Osteoblast (primary cell): ENCODE data around the gene HOXA3. TPM values are rescaled to one million over a fixed set of nuclear protein-coding genes. Genes with fewer than 3 reads are reported as not detected.

Source experiments
- DNase-seq: peaks from one replicate; pipeline ENCODE4 v3.0.0; 2011; ENCODE audit warnings: low spot score, mixed read lengths; ENCODE audit not compliant: insufficient read length; ENCODE audit errors: missing footprints
- H2AFZ ChIP-seq: 2 replicates; pipeline ENCODE4 v1.6.0; 2011; ENCODE audit warnings: mild to moderate bottlenecking, low read length
- H3K27ac ChIP-seq: 2 replicates; pipeline ENCODE4 v1.5.1; 2011; ENCODE audit warnings: mild to moderate bottlenecking, low read depth, low read length, moderate library complexity
- H3K27me3 ChIP-seq: 2 replicates; pipeline ENCODE4 v1.6.0; 2012; ENCODE audit warnings: mild to moderate bottlenecking, control low read depth, inconsistent platforms, low read length, moderate library complexity; ENCODE audit not compliant: insufficient read depth
- H3K36me3 ChIP-seq: 2 replicates; pipeline ENCODE4 v1.5.1; 2011; ENCODE audit warnings: mild to moderate bottlenecking, low read length, control low read depth, moderate library complexity; ENCODE audit not compliant: insufficient read depth
- H3K4me1 ChIP-seq: 2 replicates; pipeline ENCODE4 v1.5.1; 2011; ENCODE audit warnings: mild to moderate bottlenecking, low read length, control low read depth, moderate library complexity; ENCODE audit not compliant: insufficient read depth
- H3K4me2 ChIP-seq: 2 replicates; pipeline ENCODE4 v1.6.0; 2011; ENCODE audit warnings: mild to moderate bottlenecking, low read length; ENCODE audit not compliant: insufficient read depth
- H3K4me3 ChIP-seq: fragments of 200-600 bp; sonication (generic); 3 replicates; pipeline ENCODE4 v1.5.1; 2012; ENCODE audit warnings: mild to moderate bottlenecking, low read length, inconsistent platforms; ENCODE audit not compliant: insufficient read depth
- H3K79me2 ChIP-seq: 2 replicates; pipeline ENCODE4 v1.6.0; 2012; ENCODE audit warnings: mild to moderate bottlenecking, low read length, control low read depth, inconsistent platforms; ENCODE audit not compliant: insufficient read depth
- H3K9me3 ChIP-seq: 2 replicates; pipeline ENCODE4 v1.5.1; 2011; ENCODE audit warnings: low read depth, low read length, control low read depth
- H4K20me1 ChIP-seq: 2 replicates; pipeline ENCODE4 v1.6.0; 2012; ENCODE audit warnings: mild to moderate bottlenecking, low read length, control low read depth; ENCODE audit not compliant: insufficient read depth
- total RNA-seq: library from RNA; depleted of rRNA; stranded (reverse); fragments of >200 nt; gene quantifications from 2 replicates; pipeline ENCODE4 v1.2.3, GENCODE V29; 2012
- TF ChIP-seq, protein P1 (sequence below): IDR thresholded peaks from 2 replicates; pipeline ENCODE4 v1.5.1; 2011; ENCODE audit warnings: mild to moderate bottlenecking, low read depth, low read length, moderate library complexity; ENCODE audit errors: extremely low read depth

HOXA3 gene
- total RNA-seq, 1 donor, result 4.0 TPM

DNA sequence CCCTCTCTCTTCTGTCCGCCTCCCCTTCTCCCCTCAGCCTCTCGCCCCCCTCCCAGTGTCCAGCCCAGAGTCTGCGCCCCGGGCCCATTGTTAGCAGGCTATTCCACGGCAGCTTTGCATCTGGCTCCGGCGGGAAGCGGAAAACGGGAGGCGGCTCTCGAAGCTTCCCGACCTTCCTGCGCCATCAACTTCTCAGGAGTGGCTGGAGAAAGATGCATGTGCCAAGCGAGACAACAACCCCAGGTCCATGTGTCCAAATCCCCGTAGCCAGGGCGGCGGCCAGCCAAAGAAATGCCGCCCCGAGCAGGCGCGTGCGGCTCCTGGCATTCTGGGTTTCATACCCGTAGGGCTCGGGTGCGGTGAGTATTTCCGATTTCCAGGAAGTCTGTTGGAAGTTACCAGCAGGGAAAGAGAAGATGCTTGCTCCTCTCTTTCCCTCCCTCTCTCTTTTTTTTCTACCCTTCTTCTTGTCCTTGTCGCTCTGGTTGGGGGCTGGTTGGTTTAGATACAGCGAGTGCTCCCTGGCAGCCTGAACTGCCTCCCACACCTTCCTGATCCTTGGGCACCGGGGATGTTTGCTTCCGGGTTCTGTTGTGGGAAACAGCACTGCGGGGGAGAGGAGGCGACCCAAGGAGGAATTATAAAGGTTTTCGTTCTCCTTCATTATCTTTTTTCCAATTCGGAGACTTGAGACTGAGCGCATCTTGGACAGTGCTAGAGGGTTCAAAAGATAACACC lies 48.7 kb downstream of the HOXA3 start:
- DNase-seq, result peak; percentile 87
- Histone ChIP-seq H2AFZ (no peak overlapping the region), H3K4me3 (no peak overlapping the region), H3K27ac (no peak overlapping the region), H3K4me1 (peaks cover 18% of the 10 kb centered on the region), H3K79me2 (peaks cover 29% of the 10 kb centered on the region), H3K27me3 (no peaks in the 10 kb centered on the region), H4K20me1 (peaks cover 15% of the 10 kb centered on the region), H3K36me3 (peaks cover 27% of the 10 kb centered on the region), H3K9me3 (no peaks in the 10 kb centered on the region), H3K4me2 (no peak overlapping the region)
- TF ChIP-seq, protein P1, sequence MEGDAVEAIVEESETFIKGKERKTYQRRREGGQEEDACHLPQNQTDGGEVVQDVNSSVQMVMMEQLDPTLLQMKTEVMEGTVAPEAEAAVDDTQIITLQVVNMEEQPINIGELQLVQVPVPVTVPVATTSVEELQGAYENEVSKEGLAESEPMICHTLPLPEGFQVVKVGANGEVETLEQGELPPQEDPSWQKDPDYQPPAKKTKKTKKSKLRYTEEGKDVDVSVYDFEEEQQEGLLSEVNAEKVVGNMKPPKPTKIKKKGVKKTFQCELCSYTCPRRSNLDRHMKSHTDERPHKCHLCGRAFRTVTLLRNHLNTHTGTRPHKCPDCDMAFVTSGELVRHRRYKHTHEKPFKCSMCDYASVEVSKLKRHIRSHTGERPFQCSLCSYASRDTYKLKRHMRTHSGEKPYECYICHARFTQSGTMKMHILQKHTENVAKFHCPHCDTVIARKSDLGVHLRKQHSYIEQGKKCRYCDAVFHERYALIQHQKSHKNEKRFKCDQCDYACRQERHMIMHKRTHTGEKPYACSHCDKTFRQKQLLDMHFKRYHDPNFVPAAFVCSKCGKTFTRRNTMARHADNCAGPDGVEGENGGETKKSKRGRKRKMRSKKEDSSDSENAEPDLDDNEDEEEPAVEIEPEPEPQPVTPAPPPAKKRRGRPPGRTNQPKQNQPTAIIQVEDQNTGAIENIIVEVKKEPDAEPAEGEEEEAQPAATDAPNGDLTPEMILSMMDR, result no peak

DNA sequence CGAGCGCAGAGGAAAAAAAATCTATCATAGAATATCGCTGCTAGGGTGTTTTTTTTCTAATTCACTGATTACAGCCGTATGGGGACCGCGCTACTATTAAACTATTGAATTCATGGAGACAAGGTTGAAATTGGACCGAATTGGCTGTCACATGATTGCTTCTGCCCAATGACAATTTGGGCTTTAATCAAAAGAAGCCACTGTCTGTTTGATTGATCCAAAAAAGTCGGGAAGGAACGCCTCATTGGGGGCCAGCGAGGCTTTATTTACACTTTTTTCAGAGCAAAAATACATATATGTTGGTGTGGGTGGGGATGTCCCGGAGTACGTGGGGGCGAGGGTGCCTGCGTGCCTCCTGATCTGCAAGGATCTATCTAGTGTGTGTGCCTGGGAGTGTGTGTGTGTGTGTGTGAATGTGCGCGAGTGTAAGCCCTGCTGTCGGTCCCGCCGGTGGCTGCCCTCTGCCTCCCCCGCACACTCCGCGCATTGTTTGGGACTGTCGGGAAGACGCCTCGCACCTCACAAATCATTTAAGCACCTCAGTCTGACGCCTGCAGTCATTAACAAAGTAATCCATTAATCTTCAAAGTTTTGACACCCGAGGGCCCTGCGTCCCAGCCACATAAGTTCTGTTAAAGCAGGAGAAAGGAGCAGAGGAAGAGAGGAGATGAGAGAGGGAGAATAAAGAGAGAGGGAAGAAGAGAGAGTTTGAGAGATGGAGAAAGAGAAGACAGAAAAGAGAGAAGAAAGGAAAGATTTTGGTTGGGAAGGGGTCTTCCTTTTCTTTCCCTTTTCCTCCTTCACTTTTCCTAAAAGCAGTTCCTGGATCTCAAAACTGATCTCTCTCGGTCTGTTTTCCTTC lies 49.6 kb downstream of the HOXA3 start, which contains the start of gene HOXA2:
HOXA2 (minus strand) TSS at position 103 of the 862 bp plus-strand sequence. CDS start 183 bp downstream, outside the sequence.
- Histone ChIP-seq H3K36me3 (peaks cover 27% of the 10 kb centered on the region), H2AFZ (no peak within 1 kb of the TSS), H3K9me3 (no peaks in the 10 kb centered on the region), H3K4me1 (peaks cover 21% of the 10 kb centered on the region), H3K27me3 (no peaks in the 10 kb centered on the region), H3K4me3 (no peak within 1 kb of the TSS), H4K20me1 (peaks cover 15% of the 10 kb centered on the region), H3K4me2 (no peak within 1 kb of the TSS), H3K79me2 (peaks cover 38% of the 10 kb centered on the region), H3K27ac (no peak within 1 kb of the TSS)
- peak; percentile 81 for DNase-seq
- TF ChIP-seq, protein P1, result no peak

DNA sequence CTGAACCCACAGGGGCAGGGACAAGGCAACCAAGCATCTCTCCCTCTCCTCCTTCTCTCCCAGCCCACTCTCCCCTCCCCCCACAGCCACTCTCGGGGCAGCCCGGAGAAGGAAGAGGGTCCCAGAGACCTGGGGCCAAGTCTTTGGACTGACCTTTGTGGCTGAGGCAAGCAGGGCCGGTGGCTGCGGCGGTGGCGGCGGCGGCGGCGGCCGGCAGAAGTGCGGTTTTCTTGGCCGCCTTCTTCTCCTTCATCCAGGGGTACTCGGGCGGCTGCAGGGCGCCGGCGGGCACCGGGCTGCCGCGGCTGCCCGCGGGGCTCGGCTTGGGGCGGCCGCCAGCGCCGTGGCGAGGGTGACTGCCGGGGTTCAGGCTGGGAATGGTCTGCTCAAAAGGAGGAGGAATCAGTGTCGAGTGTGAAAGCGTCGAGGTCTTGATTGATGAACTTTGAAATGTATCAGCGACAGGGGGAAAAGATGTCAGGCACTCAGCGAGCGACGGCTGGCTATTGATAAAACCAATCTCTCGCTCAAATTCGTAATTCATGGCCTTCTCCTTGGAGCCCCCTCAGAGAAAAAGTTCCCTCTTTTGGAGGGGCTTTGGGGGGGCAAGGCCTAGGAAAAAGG lies 50.3 kb downstream of the HOXA3 start:
- Histone ChIP-seq H3K79me2 (peaks cover 45% of the 10 kb centered on the region), H2AFZ (no peak overlapping the region), H3K4me1 (peaks cover 27% of the 10 kb centered on the region), H3K9me3 (no peaks in the 10 kb centered on the region), H3K36me3 (peaks cover 27% of the 10 kb centered on the region), H4K20me1 (peaks cover 20% of the 10 kb centered on the region), H3K27me3 (no peaks in the 10 kb centered on the region), H3K27ac (no peak overlapping the region), H3K4me2 (no peak overlapping the region), H3K4me3 (no peak overlapping the region)
- TF ChIP-seq, protein P1, result no peak
- DNase-seq, result peak; percentile 76
